Daoy (cell line): ENCODE data around the gene EEF1E1. TPM values are rescaled to one million over a fixed set of nuclear protein-coding genes. Genes with fewer than 3 reads are reported as not detected.
A peak's percentile ranks its signal among the peaks of the same experiment; 100 is the strongest.

Source experiments
- DNase-seq: peaks from one replicate; pipeline ENCODE4 v3.0.0-alpha.2; 2015; ENCODE audit warnings: low read depth
- total RNA-seq: library from RNA; depleted of rRNA; stranded (reverse); fragments of >200 nt; shearing (Covaris generic); gene quantifications from 2 replicates; pipeline ENCODE4 v1.2.3, GENCODE V29; 2014; rRNA removed

Gene EEF1E1
- 101 and 139 TPM in 2 replicates for total RNA-seq

GRCh38 chr6:8102122-8102958 lies at the start of gene EEF1E1:
Gene EEF1E1 (minus strand): TSS chr6:8102548. CDS start chr6:8102521, 27 bp downstream.
- peak; percentile 98 for DNase-seq

DNA sequence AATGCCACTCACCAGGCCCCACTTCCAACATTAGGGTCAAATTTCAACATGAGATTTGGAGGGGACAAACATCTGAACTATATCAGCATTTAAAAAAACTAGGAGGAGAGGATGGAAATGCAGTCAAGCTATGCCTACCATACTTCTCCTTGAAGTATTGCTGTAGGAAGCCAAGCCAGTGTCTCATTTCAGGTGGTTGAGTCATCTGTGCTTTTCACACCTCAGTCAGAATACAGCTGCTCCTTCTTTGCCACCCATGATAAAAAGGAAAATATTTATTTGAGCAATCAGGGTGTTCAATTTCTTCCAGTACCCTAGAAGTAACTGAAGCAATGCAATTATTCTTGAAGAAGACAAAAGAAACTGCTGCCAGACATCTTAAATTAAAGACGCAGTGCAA lies 47.0 kb upstream of the EEF1E1 start:
- no peak for DNase-seq

DNA sequence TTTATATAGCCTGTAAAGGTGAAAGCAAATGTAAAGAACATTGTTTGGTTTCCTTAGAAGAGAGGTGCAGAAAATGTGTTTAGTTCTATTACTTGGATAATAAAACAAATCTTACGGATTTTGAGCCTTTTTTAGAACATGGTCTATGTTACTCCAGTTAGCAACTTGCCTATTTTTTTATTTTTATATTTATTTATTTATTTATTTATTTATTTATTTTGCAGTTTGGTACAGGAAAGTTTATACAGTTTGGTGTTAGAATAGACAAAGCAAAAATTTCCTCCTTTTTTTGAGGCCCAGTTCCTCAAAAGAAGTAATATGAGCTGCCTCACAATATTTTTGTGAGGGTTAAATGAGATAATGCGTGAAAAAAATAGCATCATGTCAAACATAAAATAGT lies 41.6 kb upstream of the EEF1E1 start:
- no peak for DNase-seq

DNA sequence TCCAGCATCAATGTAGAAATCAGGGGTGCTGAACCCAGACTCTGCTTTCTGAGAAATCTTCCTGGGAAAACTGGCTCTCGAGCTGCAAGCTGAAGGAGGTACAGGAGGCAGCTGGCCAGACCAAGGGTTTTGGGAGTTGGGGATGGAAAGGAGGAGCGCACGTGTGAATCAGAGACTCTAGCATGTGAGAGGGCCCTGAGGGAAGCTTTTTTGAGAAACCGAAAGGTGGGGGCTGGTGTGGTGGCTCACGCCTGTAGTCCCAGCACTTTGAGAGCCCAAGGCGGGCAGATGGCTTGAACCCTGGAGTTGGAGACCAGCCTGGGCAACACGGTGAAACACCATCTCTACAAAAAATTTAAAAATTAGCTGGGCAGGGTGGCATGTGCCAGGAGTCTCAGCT lies 37.1 kb upstream of the EEF1E1 start:
- no peak for DNase-seq

- DNase-seq, result no peak
These were observed 35.2 kb upstream of the EEF1E1 start for GRCh38 chr6:8137529-8137939.

DNA sequence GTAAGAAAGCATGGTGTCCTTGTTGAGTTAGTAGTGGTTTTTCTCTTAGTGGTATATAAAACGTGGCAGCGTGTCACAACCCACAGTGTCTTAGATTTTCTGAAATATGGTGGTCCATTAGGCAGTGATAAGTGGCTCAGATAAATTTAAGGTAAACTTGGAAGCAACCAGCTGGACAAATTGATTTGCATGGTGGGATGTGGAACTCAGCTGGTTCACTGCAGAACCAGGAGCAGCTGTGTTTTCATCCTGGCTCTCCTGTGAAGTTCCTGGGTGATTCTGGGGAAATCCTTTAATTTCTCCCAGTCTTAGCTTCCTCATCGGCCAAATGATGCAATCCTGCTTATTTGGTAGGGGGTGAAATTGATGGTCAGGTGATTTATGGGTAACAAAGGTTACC lies 32.9 kb upstream of the EEF1E1 start:
- DNase-seq, result no peak

DNA sequence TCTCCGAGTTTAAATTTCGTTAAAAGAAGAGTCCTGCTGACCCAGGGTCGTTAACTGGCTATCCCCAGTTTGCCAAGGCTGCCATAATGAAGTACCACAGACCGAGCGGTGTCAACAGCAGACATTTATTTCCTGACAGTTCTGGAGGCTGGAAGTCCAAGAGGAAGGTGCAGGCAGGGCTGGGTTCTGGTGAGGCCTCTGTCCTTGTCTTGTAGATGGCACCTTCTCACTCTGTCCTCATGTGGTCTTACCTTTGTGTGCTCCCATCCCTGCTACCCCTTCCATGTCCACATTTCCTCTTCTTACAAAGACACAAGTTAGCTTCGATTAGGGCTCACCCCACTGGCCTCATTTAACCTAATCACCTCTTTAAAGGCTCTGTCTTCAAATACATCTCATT lies 29.8 kb upstream of the EEF1E1 start:
- DNase-seq, result no peak

GRCh38 chr6:8131265-8131897 lies 29.0 kb upstream of the EEF1E1 start:
- peak; percentile 75 for DNase-seq

DNA sequence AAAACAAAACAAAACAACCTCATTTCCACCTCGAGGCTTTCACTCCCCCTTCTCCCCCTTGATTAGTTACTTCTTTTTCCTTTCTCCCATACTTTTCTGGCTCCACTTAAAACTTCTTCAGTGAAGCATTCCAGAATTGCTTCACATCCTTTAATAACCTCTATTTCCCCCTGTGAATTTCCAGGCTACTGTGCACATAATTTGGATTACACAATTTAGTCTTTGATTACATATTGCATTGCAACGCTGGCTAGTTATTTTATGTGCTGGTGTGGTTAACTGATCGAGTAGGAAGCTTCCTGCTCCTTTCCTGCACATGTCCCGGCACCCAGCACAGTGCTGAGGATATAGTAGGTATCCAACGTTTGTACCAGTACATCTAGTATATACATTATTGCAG lies 28.1 kb upstream of the EEF1E1 start:
- no peak for DNase-seq

DNA sequence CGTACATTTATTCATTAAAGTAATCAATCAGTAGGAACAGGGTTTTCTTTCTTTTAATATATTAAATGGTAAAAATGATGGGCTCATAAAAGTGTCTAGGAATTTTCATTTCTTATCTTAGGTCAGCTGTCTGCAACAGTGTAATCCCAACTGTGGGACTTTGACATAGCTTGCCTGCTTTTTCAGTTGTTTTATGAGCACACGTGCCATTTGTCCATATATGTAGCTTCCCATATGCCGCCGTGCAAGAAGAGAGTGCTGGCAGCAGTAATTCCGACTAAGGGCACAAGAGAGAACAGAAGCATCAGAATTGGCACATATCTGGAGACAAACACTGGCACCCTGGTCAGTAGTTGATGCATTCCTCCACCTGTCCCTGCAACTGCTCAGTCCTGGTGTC lies 20.9 kb upstream of the EEF1E1 start:
- no peak for DNase-seq

- no peak for DNase-seq
These were observed 12.6 kb upstream of the EEF1E1 start for GRCh38 chr6:8114956-8115355.

DNA sequence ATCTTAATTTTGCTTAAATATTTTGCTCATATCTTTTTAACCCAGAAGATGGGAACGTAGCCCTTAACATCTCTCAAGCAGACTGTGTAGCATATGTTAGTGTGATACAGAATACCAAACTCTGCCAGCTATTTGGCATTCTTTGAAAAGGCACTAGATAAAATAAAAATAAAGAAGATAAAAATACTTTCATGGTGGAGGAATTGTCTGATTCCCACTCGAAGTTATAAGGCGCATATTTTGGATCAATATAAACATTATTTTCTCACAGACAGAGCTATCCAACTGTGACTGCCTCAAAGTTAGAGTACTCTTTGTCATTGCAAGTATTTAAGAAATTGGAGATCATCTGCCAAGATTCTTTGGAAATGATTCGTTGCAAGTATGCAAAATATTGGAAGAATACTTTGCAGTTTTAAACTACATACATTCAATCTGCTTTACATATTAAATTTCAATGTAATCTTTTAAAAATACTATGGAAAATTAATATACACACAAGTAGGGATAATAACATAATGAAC lies 10.8 kb upstream of the EEF1E1 start:
- no peak for DNase-seq

GRCh38 chr6:8110725-8111124 lies 8.4 kb upstream of the EEF1E1 start:
- no peak for DNase-seq

GRCh38 chr6:8110117-8110721 lies 7.9 kb upstream of the EEF1E1 start:
- no peak for DNase-seq

- no peak for DNase-seq
These were observed 6.6 kb upstream of the EEF1E1 start for GRCh38 chr6:8108759-8109539.

DNA sequence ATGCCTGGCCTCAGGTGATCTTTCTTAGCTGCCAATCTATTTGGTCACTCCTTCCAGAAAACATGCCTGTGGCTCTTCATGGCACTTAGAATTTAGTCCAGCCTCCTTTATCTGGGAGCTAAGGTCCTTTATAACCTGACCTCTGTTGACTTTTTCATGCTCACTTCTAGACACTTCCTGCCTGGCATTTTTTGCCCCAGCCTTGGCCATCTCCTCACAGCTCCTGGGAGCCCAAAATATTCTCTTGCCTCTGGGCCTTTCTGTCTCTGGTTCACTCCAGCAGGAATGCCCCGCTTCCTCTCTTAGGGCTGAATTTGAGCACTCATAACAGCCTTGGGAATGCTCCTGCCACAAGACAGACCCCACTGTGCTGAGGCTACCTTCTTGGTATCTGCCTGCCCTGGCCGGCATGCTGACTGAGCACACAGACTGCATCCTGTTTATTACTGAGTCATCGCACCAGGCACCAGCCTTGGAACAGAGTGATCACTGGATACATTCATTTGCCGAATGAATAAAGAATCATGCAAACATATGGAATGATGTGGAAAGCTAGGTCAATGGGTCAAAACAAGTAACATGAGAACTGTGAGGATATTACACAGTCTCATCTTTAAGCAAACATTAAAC lies 5.8 kb upstream of the EEF1E1 start:
- peak; percentile 91 for DNase-seq

- DNase-seq, result no peak
These were observed 3.4 kb upstream of the EEF1E1 start for GRCh38 chr6:8105791-8106190.

- DNase-seq, result no peak
These were observed 1.4 kb upstream of the EEF1E1 start for GRCh38 chr6:8103726-8104125.

GRCh38 chr6:8100159-8100854 lies 2.0 kb downstream of the EEF1E1 start:
- no peak for DNase-seq

GRCh38 chr6:8090650-8091049 lies 11.7 kb downstream of the EEF1E1 start:
- DNase-seq, result no peak

- DNase-seq, result no peak
These were observed 13.5 kb downstream of the EEF1E1 start for GRCh38 chr6:8088886-8089285.
